Measurements from ENCODE around the gene RNF208.

Gene RNF208

DNA sequence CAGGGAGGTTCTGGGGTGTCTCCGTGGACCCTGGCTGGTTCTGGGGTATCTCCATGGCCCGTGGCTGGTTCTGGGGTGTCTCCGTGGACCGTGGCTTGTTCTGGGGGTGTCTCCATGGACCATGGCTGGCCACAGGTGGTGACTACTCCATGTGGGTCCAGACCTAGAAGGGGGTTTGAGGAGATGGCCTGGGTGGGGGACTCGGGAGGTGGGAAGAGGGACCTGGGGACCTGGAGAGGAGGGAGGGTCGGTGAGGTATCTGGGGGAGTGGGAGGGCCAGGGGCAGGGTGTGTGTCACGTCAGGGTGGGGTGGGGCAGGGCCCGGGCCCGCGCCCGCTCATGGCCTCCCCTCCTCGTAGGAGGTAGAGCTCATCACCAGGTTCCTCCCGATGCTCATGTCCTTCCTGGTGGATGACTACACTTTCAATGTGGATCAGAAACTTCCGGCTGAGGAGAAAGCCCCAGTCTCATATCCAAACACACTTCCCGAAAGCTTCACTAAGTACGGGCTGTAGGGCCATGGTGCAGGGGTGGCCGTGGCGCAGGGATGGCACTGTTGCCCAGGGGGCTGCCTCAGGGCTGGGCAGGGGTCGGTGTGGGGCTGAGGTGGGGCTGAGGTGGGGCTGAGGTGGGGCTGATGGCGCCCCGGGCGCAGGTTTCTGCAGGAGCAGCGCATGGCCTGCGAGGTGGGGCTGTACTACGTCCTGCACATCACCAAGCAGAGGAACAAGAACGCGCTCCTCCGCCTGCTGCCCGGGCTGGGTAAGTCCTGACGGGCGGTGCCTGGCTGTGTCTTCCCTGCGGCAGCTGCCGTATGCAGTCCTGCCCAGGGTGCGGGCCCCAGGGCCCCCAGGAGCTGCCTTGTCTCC is 44.8 kb upstream of the RNF208 start:
- no peak overlapping the region for H3K27ac ChIP-seq (replicated peaks)
- TF ChIP-seq, protein P1, sequence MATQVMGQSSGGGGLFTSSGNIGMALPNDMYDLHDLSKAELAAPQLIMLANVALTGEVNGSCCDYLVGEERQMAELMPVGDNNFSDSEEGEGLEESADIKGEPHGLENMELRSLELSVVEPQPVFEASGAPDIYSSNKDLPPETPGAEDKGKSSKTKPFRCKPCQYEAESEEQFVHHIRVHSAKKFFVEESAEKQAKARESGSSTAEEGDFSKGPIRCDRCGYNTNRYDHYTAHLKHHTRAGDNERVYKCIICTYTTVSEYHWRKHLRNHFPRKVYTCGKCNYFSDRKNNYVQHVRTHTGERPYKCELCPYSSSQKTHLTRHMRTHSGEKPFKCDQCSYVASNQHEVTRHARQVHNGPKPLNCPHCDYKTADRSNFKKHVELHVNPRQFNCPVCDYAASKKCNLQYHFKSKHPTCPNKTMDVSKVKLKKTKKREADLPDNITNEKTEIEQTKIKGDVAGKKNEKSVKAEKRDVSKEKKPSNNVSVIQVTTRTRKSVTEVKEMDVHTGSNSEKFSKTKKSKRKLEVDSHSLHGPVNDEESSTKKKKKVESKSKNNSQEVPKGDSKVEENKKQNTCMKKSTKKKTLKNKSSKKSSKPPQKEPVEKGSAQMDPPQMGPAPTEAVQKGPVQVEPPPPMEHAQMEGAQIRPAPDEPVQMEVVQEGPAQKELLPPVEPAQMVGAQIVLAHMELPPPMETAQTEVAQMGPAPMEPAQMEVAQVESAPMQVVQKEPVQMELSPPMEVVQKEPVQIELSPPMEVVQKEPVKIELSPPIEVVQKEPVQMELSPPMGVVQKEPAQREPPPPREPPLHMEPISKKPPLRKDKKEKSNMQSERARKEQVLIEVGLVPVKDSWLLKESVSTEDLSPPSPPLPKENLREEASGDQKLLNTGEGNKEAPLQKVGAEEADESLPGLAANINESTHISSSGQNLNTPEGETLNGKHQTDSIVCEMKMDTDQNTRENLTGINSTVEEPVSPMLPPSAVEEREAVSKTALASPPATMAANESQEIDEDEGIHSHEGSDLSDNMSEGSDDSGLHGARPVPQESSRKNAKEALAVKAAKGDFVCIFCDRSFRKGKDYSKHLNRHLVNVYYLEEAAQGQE (IDR thresholded peaks at IDR 0.05; ENCODE audit: insufficient replicate concordance, low read depth) = no peak
- TF ChIP-seq, protein P2, sequence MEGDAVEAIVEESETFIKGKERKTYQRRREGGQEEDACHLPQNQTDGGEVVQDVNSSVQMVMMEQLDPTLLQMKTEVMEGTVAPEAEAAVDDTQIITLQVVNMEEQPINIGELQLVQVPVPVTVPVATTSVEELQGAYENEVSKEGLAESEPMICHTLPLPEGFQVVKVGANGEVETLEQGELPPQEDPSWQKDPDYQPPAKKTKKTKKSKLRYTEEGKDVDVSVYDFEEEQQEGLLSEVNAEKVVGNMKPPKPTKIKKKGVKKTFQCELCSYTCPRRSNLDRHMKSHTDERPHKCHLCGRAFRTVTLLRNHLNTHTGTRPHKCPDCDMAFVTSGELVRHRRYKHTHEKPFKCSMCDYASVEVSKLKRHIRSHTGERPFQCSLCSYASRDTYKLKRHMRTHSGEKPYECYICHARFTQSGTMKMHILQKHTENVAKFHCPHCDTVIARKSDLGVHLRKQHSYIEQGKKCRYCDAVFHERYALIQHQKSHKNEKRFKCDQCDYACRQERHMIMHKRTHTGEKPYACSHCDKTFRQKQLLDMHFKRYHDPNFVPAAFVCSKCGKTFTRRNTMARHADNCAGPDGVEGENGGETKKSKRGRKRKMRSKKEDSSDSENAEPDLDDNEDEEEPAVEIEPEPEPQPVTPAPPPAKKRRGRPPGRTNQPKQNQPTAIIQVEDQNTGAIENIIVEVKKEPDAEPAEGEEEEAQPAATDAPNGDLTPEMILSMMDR (IDR thresholded peaks at IDR 0.05; ENCODE audit: insufficient read depth, low read length) = no peak
- no peak for TF ChIP-seq POLR2AphosphoS5 (IDR thresholded peaks at IDR 0.05; ENCODE audit: low read depth)
- TF ChIP-seq SPI1 (IDR thresholded peaks at IDR 0.05; ENCODE audit: borderline replicate concordance, low read depth) = no peak
- no peak for TF ChIP-seq GABPA (IDR thresholded peaks at IDR 0.05; ENCODE audit: low read depth)
- DNase-seq (ENCODE audit: low read depth in 1 of 2, low spot score in 1 of 2) = no peak

DNA sequence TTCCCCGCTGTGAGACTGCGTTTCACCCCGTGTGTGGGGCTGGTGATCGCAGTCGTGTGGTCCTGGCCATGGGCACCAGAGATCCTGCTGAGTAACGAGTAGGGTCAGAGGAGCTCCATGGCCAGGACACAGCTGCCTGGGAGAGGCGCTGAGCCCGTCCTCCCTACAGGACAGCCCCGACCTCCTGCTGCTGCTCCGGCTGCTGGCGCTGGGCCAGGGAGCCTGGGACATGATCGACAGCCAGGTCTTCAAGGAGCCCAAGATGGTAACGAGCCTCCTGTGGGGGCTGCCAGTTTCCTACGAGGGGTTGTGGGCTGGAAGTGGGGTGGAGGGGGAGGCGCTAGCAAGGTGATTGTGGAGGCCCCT is 44.1 kb upstream of the RNF208 start:
- Histone ChIP-seq H3K27me3 (ENCODE audit: insufficient read depth, poor library complexity, severe bottlenecking) (no peaks in the 10 kb centered on the region), H3K27ac (replicated peaks) (no peak overlapping the region), H3K4me3 (replicated peaks; ENCODE audit: insufficient read depth, low read length) (no peak overlapping the region)
- TF ChIP-seq GABPA (IDR thresholded peaks at IDR 0.05; ENCODE audit: low read depth) = no peak
- no peak for TF ChIP-seq SPI1 (IDR thresholded peaks at IDR 0.05; ENCODE audit: borderline replicate concordance, low read depth)
- TF ChIP-seq, protein P2 (IDR thresholded peaks at IDR 0.05; ENCODE audit: insufficient read depth, low read length) = no peak
- TF ChIP-seq, protein P1 (IDR thresholded peaks at IDR 0.05; ENCODE audit: insufficient replicate concordance, low read depth) = no peak
- no peak for DNase-seq (ENCODE audit: low read depth in 1 of 2, low spot score in 1 of 2)

More for the DNA sequence above, 44.8 kb upstream of the RNF208 start:
- no peak overlapping the region for H3K4me3 ChIP-seq (replicated peaks; ENCODE audit: insufficient read depth, low read length)
- no peaks in the 10 kb centered on the region for H3K27me3 ChIP-seq (ENCODE audit: insufficient read depth, poor library complexity, severe bottlenecking)

DNA sequence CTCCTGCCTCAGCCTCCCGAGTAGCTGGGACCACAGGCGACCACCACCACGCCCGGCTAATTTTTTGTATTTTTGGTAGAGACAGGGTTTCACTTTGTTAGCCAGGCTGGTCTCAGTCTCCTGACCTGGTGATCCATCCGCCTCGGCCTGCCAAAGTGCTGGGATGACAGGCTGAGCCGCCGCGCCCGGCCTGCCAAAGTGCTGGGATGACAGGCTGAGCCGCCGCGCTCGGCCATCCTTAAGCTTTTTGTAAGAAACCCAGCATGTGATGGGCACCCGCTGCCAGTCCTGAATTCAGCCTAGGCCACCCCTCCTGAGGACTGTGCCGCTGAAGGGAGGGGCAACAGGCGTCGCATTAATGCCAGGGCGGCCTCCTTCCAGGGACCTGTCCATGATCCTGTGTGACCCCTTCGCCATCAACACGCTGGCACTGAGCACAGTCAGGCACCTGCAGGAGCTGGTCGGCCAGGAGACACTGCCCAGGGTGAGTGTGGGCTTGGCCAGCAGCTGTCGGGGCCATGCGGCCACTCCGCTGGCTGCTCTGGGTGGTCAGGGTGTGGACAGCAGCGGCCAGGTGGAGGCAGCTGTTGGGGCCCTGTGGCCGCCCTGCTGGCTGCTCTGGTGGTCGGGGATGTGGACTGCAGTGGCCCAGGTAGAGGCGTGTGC is 43.6 kb upstream of the RNF208 start:
- no peak overlapping the region for H3K27ac ChIP-seq (replicated peaks)

More for the DNA sequence above, 43.6 kb upstream of the RNF208 start:
- no peak overlapping the region for H3K4me3 ChIP-seq (replicated peaks; ENCODE audit: insufficient read depth, low read length)
- no peak for TF ChIP-seq GABPA (IDR thresholded peaks at IDR 0.05; ENCODE audit: low read depth)
- TF ChIP-seq, protein P2 (IDR thresholded peaks at IDR 0.05; ENCODE audit: insufficient read depth, low read length) = no peak
- no peak for TF ChIP-seq SPI1 (IDR thresholded peaks at IDR 0.05; ENCODE audit: borderline replicate concordance, low read depth)
- TF ChIP-seq, protein P1 (IDR thresholded peaks at IDR 0.05; ENCODE audit: insufficient replicate concordance, low read depth) = no peak
- no peak for TF ChIP-seq POLR2AphosphoS5 (IDR thresholded peaks at IDR 0.05; ENCODE audit: low read depth)
- H3K27me3 ChIP-seq (ENCODE audit: insufficient read depth, poor library complexity, severe bottlenecking) = no peaks in the 10 kb centered on the region
- DNase-seq (ENCODE audit: low read depth in 1 of 2, low spot score in 1 of 2) = no peak

Measured in HL-60 (cell line).